GM19324 (cell line): Measurements from ENCODE around the gene CEP19.
"Not testable (repeated sequence)": the region's sequence is repeated elsewhere in the genome, so short reads cannot be mapped to it uniquely, and the experiment has no call there.

ENCODE experiments used
- ATAC-seq: cut with Tn5 transposase; IDR thresholded peaks from one replicate; pipeline ENCODE4 v1.9.1; 2021; ENCODE audit warnings: mild to moderate bottlenecking, moderate library complexity; ENCODE audit not compliant: unreplicated experiment, low FRiP score

The CEP19 gene, protein sequence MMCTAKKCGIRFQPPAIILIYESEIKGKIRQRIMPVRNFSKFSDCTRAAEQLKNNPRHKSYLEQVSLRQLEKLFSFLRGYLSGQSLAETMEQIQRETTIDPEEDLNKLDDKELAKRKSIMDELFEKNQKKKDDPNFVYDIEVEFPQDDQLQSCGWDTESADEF

DNA sequence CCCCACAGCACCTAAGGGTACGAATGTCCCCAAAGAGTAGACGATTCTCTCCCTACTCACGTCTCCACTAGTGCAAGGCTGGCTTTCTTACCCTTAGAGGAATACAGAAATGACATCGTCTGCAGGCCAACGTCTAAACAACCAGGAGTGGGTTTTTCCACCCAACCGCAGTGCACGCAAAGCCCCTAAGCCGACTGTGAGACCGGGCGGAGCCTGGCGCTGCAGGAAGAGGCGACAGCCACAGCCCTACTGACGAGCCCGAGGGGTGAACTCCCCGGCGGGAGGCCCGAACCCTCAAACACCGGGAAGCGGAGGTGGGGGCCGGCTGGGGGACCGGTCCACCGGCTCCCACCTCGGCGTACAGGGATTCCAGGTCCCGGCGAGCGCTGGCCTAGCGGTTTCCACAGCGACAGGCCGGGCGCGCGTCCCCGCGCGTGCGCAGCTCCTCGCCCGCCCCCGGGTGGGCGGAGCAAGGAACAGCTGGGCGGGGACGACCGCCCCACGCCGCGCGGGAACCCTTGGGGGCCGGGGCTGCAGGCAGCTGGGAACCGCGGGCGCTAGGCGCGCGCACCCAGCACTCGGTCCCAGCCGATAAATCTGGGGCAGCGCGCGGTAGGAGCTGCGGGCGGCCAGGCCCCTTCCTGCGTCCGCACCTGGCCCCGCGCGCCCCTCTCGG lies at the start of gene CEP19, which contains the start of gene PIGX:
TSS of gene CEP19 (minus strand) at position 413 of the 676 bp plus-strand sequence. CDS start 3,593 bp downstream, outside the sequence.
TSS of gene PIGX (plus strand) at position 540 of the 676 bp plus-strand sequence.
- peak; percentile 84 for ATAC-seq

DNA sequence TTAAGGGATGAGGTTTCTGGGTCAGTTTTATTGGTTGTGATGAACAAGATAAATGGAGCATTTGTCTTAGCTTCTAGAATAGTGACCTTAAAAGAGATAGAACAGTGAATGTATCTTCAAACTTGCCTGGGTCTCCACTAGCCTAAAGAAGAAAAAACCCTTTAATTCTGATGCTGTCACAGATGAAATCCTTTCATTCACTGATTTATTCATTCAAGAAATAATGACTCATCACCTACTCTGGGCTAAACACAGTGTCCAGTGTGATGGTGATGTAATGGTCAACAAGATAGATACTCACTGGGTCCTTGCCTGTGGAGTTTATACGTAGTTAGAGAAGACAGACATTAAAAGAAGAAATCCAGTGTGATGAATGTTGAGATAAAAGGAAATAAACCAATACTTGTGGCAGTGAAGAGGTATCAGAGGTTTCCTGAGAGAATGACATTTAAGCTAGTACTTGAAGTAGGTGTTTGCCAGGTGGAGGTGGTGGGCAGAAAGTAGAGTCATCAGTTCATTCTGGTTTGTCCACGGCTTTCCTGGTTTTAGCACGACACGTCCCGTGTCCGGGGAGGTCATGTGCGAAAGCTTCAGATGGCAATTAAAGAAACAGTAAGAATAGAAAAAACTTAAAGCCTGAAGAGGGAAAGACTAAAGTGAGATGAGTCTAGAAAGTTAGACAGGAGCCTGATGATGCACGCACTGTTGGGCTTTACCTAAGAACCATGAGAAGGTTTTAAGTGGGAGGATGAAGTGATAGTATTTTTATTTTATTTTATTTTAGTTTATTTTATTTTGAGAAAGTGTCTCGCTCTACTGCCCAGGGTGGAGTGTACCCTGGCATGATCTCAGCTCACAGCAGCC lies 46.1 kb upstream of the CEP19 start:
- ATAC-seq, result no peak

DNA sequence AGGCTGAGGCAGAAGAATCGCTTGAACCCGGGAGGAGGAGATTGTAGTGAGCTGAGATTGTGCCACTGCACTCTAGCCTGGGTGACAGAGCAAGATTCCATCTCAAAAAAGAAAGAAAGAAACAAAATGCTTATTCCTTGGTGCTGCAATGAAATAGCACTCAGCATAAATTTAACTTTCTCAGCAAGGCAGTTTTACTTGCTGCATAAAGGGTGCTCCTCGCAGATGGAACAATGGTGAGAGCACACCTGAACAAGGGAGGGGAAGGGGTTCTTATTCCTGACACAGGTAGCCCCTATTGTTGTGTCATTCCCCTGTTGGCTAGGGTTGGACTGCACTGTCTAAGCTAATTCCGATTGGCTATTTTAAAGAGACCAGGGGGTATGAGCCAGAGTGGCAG lies 44.7 kb upstream of the CEP19 start:
- ATAC-seq, result no peak

DNA sequence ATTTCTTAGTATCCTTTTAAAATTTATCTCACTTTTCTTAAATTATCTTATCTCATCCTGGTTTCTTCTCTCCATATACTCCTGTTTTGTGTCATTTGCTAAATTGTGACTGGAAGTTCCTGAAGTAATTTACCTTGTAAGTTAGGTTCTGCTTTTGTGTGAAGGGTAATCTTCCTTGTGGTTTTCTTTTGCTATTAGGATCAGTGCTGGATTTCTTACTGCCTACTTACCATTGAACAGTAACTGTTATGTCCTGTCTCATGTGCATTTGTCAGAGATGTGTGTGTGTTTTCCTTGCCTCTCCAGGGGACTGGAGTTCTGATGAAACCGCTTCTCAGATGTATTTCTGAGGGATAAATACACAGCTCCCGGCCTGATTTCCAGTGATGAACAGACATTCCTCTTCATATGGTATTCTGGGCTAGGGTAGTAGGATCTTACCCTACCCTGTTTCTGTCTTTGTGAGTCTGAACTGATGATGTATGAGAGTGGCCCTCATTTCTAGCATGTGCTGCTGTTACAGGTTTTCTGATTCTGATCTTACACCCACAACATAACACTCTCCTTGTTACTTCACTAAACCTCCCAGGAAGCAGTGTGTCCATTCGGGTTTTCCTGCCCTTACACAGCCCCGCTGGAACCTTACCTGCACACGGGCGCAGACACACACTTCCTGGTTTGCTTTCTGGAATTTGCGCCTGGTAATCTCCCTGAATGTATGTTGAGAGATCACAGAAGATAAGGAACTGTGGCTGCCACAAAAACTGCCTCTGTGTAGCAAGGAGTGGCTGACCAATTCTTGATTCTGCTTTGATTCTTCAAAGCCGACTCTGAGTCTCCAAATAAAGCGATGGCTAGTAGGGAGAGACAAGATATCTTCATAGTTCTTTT lies 42.3 kb upstream of the CEP19 start:
- ATAC-seq, result no peak

DNA sequence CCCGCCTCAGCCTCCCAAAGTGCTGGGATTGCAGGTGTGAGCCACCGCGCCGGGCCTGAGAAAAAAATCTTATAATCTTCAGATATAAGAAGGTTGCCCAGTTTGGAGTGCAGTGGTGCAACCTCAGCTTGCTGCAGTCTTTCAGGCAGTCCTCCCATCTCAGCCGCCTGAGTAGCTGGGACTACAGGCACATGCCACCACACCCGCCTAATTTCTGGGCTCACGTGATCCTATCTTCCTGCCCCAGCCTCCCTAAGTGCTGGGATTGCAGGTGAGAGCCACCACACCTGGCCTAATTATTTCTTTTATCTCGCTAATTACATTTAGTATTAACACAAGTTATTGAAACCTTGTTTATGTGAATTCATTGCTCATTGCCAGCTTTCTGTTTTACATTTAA lies 41.2 kb upstream of the CEP19 start:
- no peak for ATAC-seq

DNA sequence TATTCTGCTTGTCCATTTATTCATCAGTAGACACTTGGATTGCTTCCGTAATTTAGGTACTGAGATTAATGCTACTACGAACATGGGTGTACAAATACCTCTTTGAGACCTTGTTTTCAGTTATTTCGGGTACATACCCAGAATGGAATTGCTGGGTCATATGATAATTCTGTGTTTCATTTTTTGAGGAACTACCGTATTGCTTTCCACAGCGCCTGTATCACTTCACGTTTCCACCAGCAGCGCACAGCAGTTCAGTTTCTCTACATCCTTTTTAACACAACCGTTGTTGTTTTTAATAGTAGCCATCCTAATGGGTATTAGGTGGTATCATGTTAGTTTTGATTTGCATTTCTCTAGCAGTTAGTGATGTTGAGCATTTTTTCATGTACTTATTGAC lies 37.1 kb upstream of the CEP19 start:
- no peak for ATAC-seq

DNA sequence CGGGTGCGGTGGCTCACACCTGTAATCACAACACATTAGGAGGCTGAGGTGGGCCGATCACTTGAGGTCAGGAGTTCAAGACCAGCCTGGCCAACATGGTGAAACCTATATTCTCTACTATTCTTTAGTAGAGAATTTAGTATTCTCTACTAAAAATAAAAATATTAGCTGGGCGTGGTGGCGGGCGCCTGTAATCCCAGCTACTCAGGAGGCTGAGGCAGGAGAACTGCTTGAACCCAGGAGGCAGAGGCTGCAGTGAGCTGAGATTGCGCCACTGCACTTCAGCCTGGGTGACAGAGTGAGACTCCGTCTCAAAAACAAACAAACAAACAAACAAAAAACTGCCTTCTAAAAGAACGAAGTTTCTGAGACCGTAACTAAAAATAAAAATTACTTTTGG lies 31.5 kb upstream of the CEP19 start:
- not testable (repeated sequence) for ATAC-seq

DNA sequence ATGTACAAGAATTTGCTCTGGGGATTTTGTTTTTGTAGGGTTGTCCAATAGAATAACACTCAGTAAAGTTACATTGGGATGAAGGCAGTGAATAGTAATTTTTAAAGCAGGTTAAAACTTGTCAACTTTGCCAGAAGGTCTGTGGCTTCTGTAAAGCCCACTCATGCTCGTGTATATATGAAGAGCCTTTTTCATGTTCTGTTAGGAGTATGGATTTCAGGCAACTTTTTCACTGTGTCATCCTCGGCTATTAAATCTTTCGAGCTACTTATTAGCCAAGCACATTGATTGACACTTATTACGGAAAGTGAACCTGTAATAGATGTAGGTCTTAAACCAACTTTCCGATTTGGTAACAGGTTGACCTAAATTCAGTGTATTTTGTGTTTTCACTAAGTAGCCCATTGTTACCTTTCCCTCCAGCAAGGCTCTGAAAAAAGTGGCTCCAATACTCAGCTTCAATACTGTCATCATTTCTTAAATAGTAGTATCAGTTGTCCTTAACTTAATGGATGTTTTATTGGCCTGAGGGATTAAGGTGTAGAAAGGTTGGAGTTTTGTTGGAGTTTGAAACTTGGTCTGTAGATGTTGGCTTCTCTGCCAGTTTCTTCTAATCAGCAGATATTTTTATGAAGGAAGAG lies 29.3 kb upstream of the CEP19 start:
- ATAC-seq, result no peak

DNA sequence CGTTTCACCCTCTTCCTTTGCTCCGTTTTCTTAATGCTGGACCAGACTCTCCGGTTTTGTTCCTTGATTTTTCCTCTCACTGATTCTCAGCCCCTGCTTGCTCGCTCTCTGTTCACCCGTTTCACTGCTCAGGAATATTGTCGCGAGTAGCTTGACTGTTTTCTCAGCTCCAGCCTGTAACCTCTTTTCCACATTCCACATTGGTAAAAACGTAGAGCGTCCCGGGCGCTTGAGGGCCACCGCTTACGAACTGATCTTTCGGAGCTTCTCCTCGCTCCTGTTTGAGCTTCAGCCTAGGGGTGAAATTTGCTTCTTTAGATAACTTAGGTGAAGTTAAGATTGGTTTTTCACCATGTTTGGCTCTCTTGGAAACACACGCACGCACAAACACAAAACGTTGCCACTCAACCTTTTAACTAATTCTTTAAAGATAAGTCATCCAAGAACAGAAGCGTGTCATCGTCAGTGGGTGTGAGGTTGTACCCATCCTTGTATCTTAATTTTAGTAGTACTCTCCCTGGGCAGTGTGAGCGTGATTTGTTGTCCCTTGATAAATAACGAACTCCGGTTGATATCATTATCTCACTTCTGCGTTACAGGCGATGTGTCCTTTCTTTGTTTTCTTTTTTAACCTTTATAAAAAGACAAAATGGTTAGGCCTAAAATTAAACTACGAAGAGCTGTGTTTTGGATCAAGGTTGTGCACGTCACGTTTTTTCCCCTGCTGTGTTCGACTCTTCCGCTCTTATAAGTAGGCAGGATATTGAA lies 28.6 kb upstream of the CEP19 start:
- no peak for ATAC-seq

DNA sequence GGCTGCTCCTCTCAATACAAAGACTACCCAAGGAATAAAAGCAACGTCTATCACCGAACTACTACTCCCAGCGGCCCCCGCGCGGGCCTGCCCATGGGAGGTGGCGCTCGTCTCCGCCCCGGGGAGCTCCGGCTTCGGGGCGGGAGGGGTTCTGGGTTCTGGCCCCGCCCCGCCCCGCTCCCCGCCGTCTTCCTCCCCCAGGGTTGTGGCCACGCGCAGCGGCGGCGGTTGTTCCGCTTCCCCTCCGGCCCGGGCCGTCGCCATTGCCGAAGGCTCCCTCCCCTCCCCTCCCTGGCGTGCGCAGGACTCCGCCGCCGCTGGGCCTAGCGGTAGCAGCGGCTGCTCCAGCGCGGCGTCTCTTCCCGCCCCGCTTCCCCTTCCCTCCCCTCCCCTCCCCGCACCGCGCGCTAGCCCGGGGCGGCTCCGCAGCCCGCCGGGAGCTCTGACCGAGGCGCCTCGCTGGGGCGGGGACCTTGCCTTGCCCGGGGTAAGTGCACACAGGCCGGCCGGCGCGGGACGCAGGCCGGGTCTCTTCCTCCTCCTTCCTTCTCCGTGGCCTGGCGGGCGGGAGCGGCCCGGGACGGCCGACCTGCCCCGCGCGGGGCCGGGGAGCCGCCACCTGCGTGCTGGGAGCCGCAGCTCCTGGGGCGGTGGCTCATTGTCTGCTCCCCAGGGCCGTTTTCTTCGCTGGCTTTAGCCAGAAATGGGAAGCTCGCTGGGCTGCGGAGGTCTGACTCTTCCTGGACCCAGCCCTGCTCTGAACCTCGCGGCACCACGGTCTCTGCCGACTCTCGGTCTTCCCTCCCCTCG lies 27.8 kb upstream of the CEP19 start, which contains the start of gene PAK2:
TSS of gene PAK2 (plus strand) at position 187 of the 810 bp plus-strand sequence. CDS start 42,790 bp downstream, outside the sequence.
- peak; percentile 92 for ATAC-seq

DNA sequence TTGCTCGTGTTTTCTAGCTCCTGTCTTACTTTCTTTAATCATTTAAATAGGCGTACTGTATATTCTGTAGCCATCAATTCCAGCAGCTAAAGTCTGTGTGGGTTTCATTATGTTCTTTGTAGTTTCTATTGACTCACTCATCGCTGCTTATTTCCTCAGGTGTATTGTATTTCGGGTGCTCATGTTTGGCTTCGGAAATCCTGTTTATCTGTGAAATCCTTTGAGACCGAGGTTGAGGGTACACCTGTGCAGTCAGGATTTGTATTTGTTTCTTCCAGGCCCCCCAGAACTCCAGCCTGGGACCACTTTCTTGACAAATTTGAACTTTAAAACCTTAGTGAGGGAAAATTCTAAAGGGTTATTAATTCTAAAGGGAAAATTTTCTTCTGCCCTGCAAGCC lies 25.6 kb upstream of the CEP19 start:
- no peak for ATAC-seq

DNA sequence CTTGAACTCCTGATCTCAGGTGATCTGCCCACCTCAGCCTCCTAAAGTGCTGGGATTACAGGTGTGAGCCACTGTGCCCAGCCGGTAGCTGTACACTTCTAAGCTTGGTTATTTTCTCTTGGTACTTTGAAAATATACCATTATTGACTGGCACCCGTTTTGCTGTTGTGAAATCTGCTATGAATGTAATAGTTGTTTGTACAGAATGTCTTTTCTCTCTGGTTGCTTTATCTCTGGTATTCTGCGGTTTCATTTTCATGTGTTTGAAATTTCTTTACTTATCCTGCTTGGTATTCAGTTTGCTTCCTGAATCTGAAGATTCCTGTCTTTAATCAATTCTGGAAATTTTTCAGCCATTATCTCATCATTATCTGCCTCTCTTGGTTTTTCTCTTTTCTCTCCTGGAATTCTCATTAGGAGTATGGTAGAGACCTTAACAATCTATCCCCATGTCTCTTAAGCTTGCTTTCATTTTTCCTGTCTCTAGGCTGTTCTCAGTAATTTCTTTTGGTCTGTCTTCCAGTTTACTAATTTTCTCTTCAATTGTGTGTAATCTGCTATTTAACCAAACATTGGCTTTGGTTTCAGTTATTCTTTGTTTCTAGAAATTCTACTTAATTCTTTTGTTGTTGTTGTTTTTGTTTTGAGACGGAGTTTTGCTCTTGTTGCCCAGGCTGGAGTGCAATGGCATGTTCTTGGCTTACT lies 24.8 kb upstream of the CEP19 start:
- no peak for ATAC-seq

DNA sequence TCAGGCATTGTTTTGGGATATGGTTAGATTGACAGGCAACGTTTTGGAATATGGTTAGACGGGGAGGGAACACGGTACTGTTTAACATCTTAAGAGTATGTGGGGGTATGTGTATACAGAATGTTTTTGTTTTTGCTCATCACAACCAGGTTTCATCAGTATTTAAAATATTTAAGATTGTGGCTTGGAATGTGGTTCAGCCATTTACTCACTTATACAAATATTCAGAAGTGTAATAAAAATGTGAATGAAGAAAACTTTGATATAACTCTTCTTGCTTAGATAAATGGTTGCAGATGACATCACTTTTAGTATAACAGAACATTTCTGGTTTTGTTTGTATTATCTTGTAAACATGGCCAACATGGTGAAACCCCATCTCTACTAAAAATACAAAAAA lies 23.7 kb upstream of the CEP19 start:
- ATAC-seq, result no peak

DNA sequence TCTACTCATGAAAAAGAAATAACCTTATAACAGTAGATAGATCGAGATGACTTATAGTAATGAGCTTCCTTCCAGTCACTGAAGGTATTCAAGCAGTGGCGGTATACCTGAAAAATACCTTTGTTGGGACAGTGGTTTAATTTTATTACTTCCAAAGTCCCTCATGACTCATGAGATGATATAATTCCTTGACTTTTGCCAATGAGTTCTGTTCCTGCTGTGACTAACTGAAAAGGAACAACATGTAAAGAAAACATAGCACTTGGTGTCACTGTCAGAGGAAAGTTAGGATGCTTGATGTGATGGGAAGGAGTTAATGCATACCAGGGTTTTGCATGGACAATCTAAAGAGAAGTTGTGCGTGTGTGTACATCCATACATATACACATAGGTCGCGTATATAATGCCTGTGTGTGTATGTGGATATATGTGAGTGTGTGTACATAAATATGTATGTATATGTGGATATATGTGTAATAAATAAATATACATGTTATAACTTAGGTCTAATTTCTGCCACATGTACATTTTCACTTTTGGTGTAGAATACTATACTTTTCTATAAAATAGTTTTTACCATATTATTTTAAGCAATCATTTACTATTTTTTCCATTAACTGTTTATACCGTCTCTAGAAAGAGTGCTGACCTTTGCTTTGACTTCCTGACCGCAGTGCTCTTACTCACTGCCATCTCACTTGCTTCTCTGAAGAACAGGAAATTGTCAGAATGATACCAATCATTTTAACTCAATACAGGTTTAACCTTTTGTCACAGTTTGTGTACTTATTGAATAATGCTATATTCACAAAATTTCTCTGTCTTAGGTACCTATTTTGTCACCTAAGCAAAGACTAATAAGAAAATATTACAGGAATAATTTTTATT lies 15.0 kb upstream of the CEP19 start:
- no peak for ATAC-seq

DNA sequence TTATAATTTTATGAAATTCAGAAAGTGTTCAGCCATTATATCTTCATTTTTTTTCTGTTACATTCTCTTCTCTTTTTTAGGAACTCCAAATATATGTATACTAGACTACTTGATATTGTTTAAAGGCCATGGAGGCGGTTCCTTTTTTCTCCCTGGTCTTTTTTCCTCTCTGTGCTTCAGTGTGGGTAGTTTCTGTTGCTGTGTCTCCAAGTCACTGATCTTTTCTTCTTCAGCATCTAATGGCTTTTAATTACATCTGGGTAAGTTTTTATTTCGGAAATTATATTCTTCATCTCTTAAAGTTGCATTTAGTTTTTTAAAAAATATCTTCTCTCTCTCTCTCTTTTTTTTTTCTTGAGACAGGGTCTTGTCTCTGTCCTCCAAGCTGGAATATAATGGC lies 9.0 kb upstream of the CEP19 start:
- no peak for ATAC-seq

DNA sequence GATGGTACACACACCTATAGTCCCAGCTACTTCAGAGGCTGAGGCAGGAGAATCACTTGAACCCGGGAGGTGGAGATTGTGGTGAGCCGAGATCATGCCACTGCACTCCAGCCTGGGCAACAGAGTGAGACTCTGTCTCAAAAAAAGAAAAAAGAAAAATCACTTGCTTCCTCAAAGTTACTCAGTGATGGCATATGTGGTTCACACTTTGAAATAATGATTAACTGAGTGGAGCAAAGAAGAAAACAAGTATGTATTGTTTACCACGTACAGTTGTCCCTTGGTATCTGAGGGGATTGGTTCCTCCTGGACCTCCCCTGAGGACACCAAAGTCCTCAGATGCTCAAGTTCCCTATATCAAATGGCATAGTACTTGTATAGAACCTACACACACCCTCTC lies 5.1 kb upstream of the CEP19 start:
- ATAC-seq, result not testable (repeated sequence)
